Measurements from ENCODE around the gene UBTF. TPM values are rescaled to one million over a fixed set of nuclear protein-coding genes. Genes with fewer than 3 reads are reported as not detected.

Gene UBTF
- total and polyA plus RNA-seq, 9 of the 15 experiments (the other 6 are each of a cell fraction or from before 2014, with no cell fraction given): 1.2 to 113 (median 83.6) TPM

GRCh38 chr17:44220213-44221083 is 973 bp upstream of the UBTF start (continued):
- no peak for TF ChIP-seq ZNF586 (CRISPR knock-in tag; conservative IDR thresholded peaks at IDR 0.05)
- TF ChIP-seq POLR2H (tag; IDR thresholded peaks at IDR 0.05; ENCODE audit: low read depth): no peak
- TF ChIP-seq YY1 (IDR thresholded peaks at IDR 0.05; ENCODE audit: borderline replicate concordance in 1 of 3, control insufficient read depth in 1 of 3, extremely low read depth in 1 of 3, insufficient read depth in 3 of 3, insufficient read length in 1 of 3, insufficient replicate concordance in 2 of 3, low read depth in 1 of 3, low read length in 2 of 3): peak in 1 of 3 experiments; percentile 76
- no peak for TF ChIP-seq PRPF4 (IDR thresholded peaks at IDR 0.05; ENCODE audit: insufficient read depth, low read depth, low read length, poor library complexity, severe bottlenecking)
- TF ChIP-seq ZNF717 (CRISPR knock-in tag; IDR thresholded peaks at IDR 0.05): no peak
- TF ChIP-seq KDM5B (IDR thresholded peaks at IDR 0.05; ENCODE audit: insufficient replicate concordance, low read depth, low read length): no peak
- TF ChIP-seq RFX1 (IDR thresholded peaks at IDR 0.05): no peak
- no peak for TF ChIP-seq HLTF (IDR thresholded peaks at IDR 0.05)
- no peak for TF ChIP-seq EGR1 (conservative IDR thresholded peaks at IDR 0.05)
- no peak for TF ChIP-seq ELF2 (CRISPR knock-in tag; IDR thresholded peaks at IDR 0.05)
- TF ChIP-seq ILF3 (IDR thresholded peaks at IDR 0.05; ENCODE audit: borderline replicate concordance): no peak
- TF ChIP-seq HIVEP1 (CRISPR knock-in tag; IDR thresholded peaks at IDR 0.05): no peak
- TF ChIP-seq BACH1 (tag; IDR thresholded peaks at IDR 0.05): no peak
- TF ChIP-seq MAX (CRISPR knock-in tag; IDR thresholded peaks at IDR 0.05): no peak
- no peak for TF ChIP-seq POU5F1 (IDR thresholded peaks at IDR 0.05; ENCODE audit: borderline replicate concordance, low read depth, low read length, partially characterized antibody)
- TF ChIP-seq SIRT6 (IDR thresholded peaks at IDR 0.05; ENCODE audit: low read depth, low read length): no peak
- no peak for TF ChIP-seq CCNT2 (IDR thresholded peaks at IDR 0.05; ENCODE audit: borderline replicate concordance, extremely low read depth, insufficient read length, low read depth, low read length)
- TF ChIP-seq PTBP1 (IDR thresholded peaks at IDR 0.05; ENCODE audit: low read depth, low read length): no peak
- TF ChIP-seq, protein P1, sequence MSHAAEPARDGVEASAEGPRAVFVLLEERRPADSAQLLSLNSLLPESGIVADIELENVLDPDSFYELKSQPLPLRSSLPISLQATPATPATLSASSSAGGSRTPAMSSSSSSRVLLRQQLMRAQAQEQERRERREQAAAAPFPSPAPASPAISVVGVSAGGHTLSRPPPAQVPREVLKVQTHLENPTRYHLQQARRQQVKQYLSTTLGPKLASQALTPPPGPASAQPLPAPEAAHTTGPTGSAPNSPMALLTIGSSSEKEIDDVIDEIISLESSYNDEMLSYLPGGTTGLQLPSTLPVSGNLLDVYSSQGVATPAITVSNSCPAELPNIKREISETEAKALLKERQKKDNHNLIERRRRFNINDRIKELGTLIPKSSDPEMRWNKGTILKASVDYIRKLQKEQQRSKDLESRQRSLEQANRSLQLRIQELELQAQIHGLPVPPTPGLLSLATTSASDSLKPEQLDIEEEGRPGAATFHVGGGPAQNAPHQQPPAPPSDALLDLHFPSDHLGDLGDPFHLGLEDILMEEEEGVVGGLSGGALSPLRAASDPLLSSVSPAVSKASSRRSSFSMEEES (CRISPR knock-in tag; IDR thresholded peaks at IDR 0.05): no peak
- no peak for TF ChIP-seq KLF16 (IDR thresholded peaks at IDR 0.05)
- TF ChIP-seq RUNX1 (IDR thresholded peaks at IDR 0.05; ENCODE audit: low read depth): no peak
- no peak for TF ChIP-seq MECOM (CRISPR knock-in tag; IDR thresholded peaks at IDR 0.05)
- TF ChIP-seq NCOR1 (IDR thresholded peaks at IDR 0.05): no peak
- TF ChIP-seq ZBTB17 (CRISPR knock-in tag; IDR thresholded peaks at IDR 0.05): no peak
- TF ChIP-seq TCF7L2 (IDR thresholded peaks at IDR 0.05; ENCODE audit: low read depth, low read length): no peak
- no peak for TF ChIP-seq CREB5 (CRISPR knock-in tag; IDR thresholded peaks at IDR 0.05)
- no peak for TF ChIP-seq ADNP (tag; IDR thresholded peaks at IDR 0.05)

Data from K562 (cell line).